ENCODE results near the gene ERC2. TPM values are rescaled to one million over a fixed set of nuclear protein-coding genes. Genes with fewer than 3 reads are reported as not detected.

The ERC2 gene
- total and polyA plus RNA-seq, 2 of the 13 experiments (the other 11 are each of a cell fraction or from before 2014, with no cell fraction given) = 0.16 to 0.22 TPM

- Histone ChIP-seq H3K9me3 (ENCODE audit: low read length) (no peaks in the 10 kb centered on the region), H3K4me1 (ENCODE audit: insufficient read depth, low read length) (peaks cover 7% of the 10 kb centered on the region), H3K36me3 (replicated peaks in 1 of 2; ENCODE audit: control insufficient read depth in 1 of 2, insufficient read depth in 2 of 2, low read length in 2 of 2) (no peaks in the 10 kb centered on the region), H3K4me2 (ENCODE audit: low read depth, low read length) (no peak overlapping the region), H3K27ac (ENCODE audit: extremely low read length, insufficient read depth, low read length) (no peak overlapping the region), H3K9ac (ENCODE audit: insufficient read depth, low read depth, low read length) (no peak overlapping the region), H4K20me1 (ENCODE audit: insufficient read depth, low read length) (peaks cover 4% of the 10 kb centered on the region; the same call in 1 of the 2 replicates), H3K4me3 (replicated peaks in 1 of 3; ENCODE audit: insufficient read depth in 1 of 3, low read depth in 2 of 3, low read length in 3 of 3) (no peak overlapping the region), H3K79me2 (ENCODE audit: insufficient read depth, low read length) (no peaks in the 10 kb centered on the region), H3K27me3 (ENCODE audit: control insufficient read depth in 1 of 2, insufficient read depth in 2 of 2, low read length in 2 of 2) (no peaks in the 10 kb centered on the region; a peak in 1 of 5 replicates), H2AFZ (ENCODE audit: low read length) (no peak overlapping the region)
- ChIA-PET POLR2A (no interaction called here), CTCF (ENCODE audit: low intra/inter-chr PET ratio, low total read pairs) (interaction anchor here (2.0 kb wide), 1 partner anchor 154 kb away, joined by 6 read pairs; no protein-coding TSS in a partner anchor)
- BruUV-seq (replicated peaks) = no TSS peak
- 3% methylated on average over 5 of the region's 5 CpGs for WGBS (ENCODE audit: low lambda C conversion rate)
- peak; percentile 85 for DNase-seq (ENCODE audit: low spot score)
- FAIRE-seq = peak; percentile 72
- in situ Hi-C loops (cut with HindIII; ENCODE audit: extremely low pct_ligation_motif_present, low pct_unique_long_range_greater_than_20kb) = no loop called here
- ATAC-seq = peak; percentile 95
- intact Hi-C loops (cut with micrococcal nuclease; ENCODE audit: unreplicated experiment) = no loop called here
- TF ChIP-seq MED13 (CRISPR knock-in tag; IDR thresholded peaks at IDR 0.05) = no peak
- TF ChIP-seq, protein P1, sequence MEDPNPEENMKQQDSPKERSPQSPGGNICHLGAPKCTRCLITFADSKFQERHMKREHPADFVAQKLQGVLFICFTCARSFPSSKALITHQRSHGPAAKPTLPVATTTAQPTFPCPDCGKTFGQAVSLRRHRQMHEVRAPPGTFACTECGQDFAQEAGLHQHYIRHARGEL (CRISPR knock-in tag; IDR thresholded peaks at IDR 0.05) = no peak
- peak; percentile 55; the same call in 1 of the 2 replicates for TF ChIP-seq ONECUT2 (CRISPR knock-in tag; IDR thresholded peaks at IDR 0.05)
- TF ChIP-seq KMT2A (CRISPR knock-in tag; IDR thresholded peaks at IDR 0.05) = peak; percentile 61; the same call in 1 of the 2 replicates
- peak; percentile 93 for TF ChIP-seq ZNF430 (CRISPR knock-in tag; IDR thresholded peaks at IDR 0.05)
- no peak for TF ChIP-seq NFIB (CRISPR knock-in tag; IDR thresholded peaks at IDR 0.05; ENCODE audit: borderline replicate concordance)
- peak; percentile 65 for TF ChIP-seq BCL6 (CRISPR knock-in tag; IDR thresholded peaks at IDR 0.05)
- TF ChIP-seq FUBP1 (CRISPR knock-in tag; IDR thresholded peaks at IDR 0.05; ENCODE audit: borderline replicate concordance) = no peak
- TF ChIP-seq U2AF2 (IDR thresholded peaks at IDR 0.05; ENCODE audit: low read depth, low read length) = no peak
- TF ChIP-seq TFAP4 (IDR thresholded peaks at IDR 0.05; ENCODE audit: borderline replicate concordance, low read depth) = no peak
- TF ChIP-seq, protein P2, sequence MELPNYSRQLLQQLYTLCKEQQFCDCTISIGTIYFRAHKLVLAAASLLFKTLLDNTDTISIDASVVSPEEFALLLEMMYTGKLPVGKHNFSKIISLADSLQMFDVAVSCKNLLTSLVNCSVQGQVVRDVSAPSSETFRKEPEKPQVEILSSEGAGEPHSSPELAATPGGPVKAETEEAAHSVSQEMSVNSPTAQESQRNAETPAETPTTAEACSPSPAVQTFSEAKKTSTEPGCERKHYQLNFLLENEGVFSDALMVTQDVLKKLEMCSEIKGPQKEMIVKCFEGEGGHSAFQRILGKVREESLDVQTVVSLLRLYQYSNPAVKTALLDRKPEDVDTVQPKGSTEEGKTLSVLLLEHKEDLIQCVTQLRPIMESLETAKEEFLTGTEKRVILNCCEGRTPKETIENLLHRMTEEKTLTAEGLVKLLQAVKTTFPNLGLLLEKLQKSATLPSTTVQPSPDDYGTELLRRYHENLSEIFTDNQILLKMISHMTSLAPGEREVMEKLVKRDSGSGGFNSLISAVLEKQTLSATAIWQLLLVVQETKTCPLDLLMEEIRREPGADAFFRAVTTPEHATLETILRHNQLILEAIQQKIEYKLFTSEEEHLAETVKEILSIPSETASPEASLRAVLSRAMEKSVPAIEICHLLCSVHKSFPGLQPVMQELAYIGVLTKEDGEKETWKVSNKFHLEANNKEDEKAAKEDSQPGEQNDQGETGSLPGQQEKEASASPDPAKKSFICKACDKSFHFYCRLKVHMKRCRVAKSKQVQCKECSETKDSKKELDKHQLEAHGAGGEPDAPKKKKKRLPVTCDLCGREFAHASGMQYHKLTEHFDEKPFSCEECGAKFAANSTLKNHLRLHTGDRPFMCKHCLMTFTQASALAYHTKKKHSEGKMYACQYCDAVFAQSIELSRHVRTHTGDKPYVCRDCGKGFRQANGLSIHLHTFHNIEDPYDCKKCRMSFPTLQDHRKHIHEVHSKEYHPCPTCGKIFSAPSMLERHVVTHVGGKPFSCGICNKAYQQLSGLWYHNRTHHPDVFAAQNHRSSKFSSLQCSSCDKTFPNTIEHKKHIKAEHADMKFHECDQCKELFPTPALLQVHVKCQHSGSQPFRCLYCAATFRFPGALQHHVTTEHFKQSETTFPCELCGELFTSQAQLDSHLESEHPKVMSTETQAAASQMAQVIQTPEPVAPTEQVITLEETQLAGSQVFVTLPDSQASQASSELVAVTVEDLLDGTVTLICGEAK (IDR thresholded peaks at IDR 0.05) = no peak
- TF ChIP-seq, protein P2 (CRISPR knock-in tag; IDR thresholded peaks at IDR 0.05) = no peak; the same call in 1 of the 2 replicates
Observed at GRCh38 chr3:56494679-56495322, 26.5 kb upstream of the ERC2 start.
